NCI-H128 (cell line): Measurements from ENCODE around the gene HOATZ.
A peak's percentile ranks its signal among the peaks of the same experiment; 100 is the strongest.

ENCODE experiments used
- DNase-seq: peaks from one replicate; lab custom pipeline; 2025; ENCODE audit not compliant: unreplicated experiment; lab: John Stamatoyannopoulos, UW

Gene HOATZ

GRCh38 chr11:111548525-111548924 is 33.9 kb downstream of the HOATZ start:
- DNase-seq = no peak

DNA sequence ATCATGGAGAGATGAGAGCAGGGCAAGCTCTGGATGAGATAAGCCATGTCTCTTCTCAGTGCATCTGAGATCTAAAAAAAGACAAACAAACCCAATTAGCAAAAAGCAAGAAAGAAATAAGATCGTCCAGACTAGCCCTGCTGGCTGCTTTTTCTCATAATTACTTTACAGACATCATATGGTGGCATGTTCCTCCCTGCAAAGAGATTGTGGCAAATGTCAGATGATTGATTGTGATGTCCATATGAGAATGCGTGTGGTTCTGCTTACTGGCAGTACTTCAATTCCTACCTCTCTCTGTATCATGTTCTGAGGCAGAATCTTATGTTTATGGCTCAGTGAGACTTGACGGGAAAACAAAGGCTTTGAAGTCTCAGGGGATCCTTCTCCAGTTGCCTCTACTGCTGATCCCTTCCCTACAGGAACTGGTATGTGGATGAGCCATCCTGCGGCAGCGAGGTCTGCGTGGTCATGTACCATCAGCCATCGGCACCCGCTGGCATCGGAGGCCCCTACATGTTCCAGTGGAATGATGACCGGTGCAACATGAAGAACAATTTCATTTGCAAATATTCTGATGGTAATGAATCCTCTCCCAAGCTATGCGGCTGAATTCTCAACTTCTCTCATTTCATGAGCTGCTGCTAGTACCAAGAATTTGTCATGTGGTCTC is 34.8 kb downstream of the HOATZ start:
- DNase-seq = no peak

DNA sequence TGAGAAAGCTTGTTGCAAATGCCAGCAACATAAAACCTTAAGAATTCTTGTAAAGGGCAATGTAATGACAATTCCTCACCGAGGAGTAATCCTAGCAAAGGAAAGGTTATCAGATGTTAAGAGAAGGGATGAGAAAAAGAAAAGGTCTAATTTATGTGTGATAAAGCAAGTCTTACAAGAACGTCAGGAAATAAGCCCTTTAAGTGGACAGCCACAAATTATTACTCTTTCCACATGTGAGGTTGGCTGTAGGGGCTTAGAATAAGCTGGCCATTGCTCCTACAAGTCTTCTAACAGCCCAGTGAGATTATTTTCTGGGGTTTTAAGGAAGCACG is 35.3 kb downstream of the HOATZ start:
- DNase-seq = no peak

GRCh38 chr11:111550258-111550657 is 35.7 kb downstream of the HOATZ start:
- DNase-seq = no peak

DNA sequence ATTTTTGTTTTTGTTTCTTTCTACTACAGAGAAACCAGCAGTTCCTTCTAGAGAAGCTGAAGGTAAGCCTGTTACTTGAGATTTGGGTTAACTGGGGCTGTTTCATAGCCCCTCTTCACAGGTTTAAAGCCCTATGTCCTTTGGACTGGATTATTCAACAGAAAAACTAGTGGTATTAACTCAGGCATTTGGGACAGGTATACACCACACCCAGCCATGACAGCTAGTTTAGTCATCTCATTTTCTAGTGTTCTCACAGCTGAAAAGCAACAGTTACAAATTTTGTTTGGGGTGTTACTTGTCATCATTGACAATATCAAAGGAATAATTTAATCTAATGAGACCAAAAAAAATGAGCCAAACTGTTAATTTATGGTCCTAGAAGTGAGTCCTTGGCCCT is 40.0 kb downstream of the HOATZ start:
- no peak for DNase-seq

GRCh38 chr11:111555255-111555654 is 40.7 kb downstream of the HOATZ start:
- no peak for DNase-seq

- no peak for DNase-seq
These were observed 43.0 kb downstream of the HOATZ start for GRCh38 chr11:111557425-111558111.

DNA sequence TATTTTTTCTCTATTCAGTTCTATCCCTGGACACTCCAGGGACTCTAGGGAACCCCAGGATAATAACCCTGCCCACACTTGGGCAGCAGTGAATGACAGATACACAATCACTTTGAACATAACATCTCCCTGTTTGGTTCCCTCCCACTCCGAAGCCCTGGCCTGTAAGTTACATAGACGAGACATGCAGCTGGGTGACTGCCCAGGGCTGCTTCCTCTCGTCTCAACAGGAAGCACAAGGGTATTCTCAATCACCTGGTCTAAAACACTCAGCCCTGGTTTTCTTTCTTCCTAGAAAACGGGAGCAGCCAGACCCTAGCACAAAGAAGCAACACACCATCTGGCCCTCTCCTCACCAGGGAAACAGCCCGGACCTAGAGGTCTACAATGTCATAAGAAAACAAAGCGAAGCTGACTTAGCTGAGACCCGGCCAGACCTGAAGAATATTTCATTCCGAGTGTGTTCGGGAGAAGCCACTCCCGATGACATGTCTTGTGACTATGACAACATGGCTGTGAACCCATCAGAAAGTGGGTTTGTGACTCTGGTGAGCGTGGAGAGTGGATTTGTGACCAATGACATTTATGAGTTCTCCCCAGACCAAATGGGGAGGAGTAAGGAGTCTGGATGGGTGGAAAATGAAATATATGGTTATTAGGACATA is 45.4 kb downstream of the HOATZ start:
- no peak for DNase-seq

DNA sequence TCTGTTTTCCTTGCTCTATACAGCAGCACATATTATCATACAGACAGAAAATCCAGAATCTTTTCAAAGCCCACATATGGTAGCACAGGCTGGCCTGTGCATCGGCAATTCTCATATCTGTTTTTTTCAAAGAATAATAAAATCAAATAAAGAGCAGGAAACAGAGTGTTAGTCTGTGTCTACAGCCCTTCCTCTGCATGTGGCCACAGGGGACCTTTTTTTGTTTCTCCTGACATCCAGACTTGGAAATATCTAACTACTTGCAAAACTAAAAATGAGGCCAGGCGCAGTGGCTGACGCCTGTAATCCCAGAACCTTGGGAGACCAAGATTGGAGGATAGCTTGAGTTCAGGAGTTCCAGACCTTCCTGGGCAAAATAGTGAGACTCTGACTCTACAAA is 46.2 kb downstream of the HOATZ start:
- no peak for DNase-seq

- DNase-seq = no peak
These were observed 46.7 kb downstream of the HOATZ start for GRCh38 chr11:111561306-111561705.

DNA sequence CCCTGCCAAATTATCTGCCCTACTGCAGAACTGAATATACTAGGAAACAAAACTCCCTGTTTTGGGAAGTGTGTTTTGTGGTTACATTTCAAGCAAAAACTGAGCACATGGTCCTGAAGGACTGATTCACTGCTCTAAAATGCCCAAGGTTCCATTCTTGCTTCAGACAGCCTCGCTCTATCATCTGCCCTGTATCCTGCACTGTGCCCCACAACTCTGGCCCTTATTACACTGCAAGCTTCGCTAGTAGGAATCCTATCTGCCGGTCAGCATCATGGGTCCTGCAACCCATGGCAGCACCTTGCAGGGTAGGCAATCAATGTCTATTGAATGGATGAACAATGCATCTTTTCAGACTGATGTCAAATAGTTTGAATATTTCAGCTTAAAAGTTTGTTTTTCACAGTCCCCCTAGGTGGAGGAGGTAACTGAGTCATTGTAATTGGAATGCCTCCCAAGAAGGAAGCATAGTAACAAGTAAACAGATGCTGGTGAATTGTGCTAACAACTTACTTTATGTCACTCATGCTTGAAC is 47.3 kb downstream of the HOATZ start:
- DNase-seq = no peak

- no peak for DNase-seq
These were observed 48.3 kb downstream of the HOATZ start for GRCh38 chr11:111562692-111563389.

GRCh38 chr11:111565114-111565720 is 50.6 kb downstream of the HOATZ start:
- DNase-seq = peak; percentile 53

- no peak for DNase-seq
These were observed 51.7 kb downstream of the HOATZ start for GRCh38 chr11:111566324-111566723.

- DNase-seq = no peak
These were observed 54.9 kb downstream of the HOATZ start for GRCh38 chr11:111569476-111569875.

DNA sequence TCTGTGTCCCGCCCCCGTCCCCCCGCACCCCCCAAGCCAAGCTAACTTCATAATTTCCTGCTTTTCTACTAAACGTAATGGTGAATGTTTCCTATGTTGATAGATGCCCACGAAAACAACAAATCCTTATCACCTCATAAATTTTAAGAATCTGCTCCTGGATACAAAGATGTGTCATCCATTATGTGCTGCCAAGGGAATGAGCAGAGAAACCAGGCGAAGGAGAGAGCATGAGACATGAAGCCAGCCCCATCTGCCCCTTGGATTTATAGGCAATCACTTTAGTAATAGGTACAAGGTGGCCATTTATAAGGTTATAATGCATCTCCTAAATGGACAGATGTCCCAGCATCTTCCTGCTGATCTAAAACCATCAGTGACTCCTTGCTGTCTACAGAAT is 56.2 kb downstream of the HOATZ start:
- no peak for DNase-seq

DNA sequence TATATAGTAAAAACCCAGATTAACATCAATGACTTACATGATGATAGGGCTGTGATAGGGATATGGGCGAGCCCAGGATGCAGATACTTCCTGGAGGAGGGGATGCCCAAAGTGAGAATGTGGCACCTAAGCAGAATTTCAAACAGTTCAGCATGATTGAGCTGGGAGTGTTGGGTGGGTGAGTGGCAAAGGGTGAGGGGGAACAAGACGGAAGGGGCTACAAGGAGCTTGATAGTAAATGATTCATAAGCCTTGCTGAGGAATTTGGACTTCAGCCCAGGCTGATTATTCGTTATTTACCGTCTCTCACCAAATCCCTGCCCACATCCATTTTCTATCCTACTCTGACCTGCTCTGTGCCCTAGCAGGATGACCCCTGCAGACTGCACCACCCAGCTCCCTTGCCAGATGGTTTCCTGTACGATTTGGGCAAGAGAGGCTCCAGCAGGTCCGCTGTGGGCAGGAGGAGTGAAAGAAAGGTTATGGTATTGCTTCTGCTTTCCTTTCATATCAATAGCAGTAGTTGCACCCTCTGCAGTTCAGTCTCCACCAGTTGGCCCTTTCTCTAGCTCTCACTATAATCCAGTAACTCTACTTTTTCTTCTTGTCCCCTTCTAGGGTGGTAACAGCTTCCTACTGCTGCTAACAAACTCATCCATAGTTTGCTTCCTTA is 57.4 kb downstream of the HOATZ start:
- no peak for DNase-seq

DNA sequence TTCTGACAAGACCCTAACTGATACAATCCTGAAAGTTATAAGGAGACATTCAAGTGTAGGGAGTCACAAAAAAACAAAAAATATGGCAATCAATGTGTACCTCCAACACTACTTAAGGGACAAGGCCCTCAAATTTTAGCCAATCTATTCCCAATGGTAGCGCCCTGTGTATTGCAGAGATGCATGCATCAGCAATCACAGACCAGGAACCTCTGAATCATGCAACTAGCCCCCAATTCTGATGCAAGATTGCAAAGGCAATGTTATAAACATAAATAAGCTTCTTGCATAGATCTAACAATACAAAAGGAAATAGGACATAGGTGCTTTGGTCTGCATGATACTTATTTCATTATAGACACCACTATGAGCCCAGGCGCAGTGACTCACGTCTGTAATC is 58.0 kb downstream of the HOATZ start:
- DNase-seq = no peak

GRCh38 chr11:111573821-111574249 is 59.3 kb downstream of the HOATZ start:
- no peak for DNase-seq

DNA sequence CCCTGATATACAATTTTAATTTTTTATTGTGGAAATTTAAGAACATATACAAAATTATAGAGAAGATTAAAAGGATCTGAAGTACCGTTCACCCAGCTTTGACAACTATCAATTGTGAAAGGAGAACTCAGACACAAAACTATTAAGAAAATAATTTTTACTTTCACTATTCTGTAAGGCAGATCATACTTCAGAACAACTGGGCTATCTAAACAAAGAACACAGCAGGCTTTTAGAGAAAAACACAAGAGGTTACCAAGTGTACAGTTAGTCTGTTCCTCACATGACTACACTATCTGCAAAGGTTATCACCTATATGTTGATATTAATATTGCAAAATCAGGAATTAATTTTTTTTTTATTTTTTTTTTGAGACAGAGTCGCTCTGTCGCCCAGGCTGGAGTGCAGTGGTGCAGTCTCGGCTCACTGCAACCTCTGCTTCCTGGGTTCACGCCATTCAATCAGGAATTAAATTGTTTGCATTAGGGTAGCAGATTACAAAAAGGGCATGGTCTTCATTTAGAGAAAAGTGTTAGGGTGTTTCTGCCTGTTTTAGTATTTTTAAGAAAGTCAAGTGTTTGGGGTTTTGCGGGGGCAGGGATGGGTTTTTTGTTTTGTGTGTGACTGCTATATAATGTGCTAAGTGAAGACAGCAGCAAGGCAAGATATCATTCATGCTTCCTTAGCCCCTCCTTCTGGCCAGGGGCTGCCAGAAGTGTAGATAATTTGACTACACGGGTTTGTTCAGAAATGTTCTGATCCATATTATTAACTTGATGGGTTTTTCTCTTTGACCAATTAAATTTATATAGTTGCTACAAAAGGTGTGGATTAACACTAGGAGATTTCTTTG is 60.0 kb downstream of the HOATZ start:
- no peak for DNase-seq
